ENCODE measurements around the gene MTMR6. TPM values are rescaled to one million over a fixed set of nuclear protein-coding genes. Genes with fewer than 3 reads are reported as not detected.

Gene MTMR6
- total RNA-seq, 2 experiments from 2014 or later: 6.4 to 17.3 TPM

GRCh38 chr13:25233861-25234260 is 53.4 kb downstream of the MTMR6 start:
- no peak for DNase-seq (ENCODE audit: low spot score)
- Histone ChIP-seq H3K9me3 (ENCODE audit: low read length) (no peaks in the 10 kb centered on the region), H2AFZ (ENCODE audit: low read length) (no peak overlapping the region), H3K36me3 (ENCODE audit: insufficient read depth, low read length) (no peaks in the 10 kb centered on the region), H3K27ac (ENCODE audit: low read depth, low read length, poor library complexity, severe bottlenecking) (no peak overlapping the region), H3K9me2 (ENCODE audit: insufficient read depth, low read length) (no peaks in the 10 kb centered on the region), H3K4me3 (ENCODE audit: low read depth, low read length, poor library complexity, severe bottlenecking) (no peak overlapping the region), H4K20me1 (ENCODE audit: insufficient read depth, low read length) (no peaks in the 10 kb centered on the region), H3K4me1 (ENCODE audit: insufficient read depth, low read length, poor library complexity, severe bottlenecking) (peaks cover 12% of the 10 kb centered on the region), H3K79me2 (ENCODE audit: insufficient read depth, low read depth, low read length) (no peaks in the 10 kb centered on the region), H3K4me2 (ENCODE audit: low read length) (no peak overlapping the region)
- no TSS peak for BruUV-seq (replicated peaks)
- intact Hi-C loops (cut with micrococcal nuclease; ENCODE audit: unreplicated experiment): loop anchor here (1.0 kb wide), 1 partner anchor 141 kb away; no protein-coding TSS in a partner anchor
- POLR2A ChIA-PET: interaction anchor here (1.0 kb wide), 1 partner anchor 53 kb away, joined by 3 read pairs; no protein-coding TSS in a partner anchor
- no peak for TF ChIP-seq CTCF (conservative IDR thresholded peaks at IDR 0.05; ENCODE audit: low read length)
- TF ChIP-seq EZH2phosphoT487 (IDR thresholded peaks at IDR 0.05; ENCODE audit: borderline replicate concordance, low read depth, low read length): no peak
- CTCF ChIA-PET (ENCODE audit: unreplicated experiment): no interaction called here

- Histone ChIP-seq H3K9me2 (ENCODE audit: insufficient read depth, low read length) (no peaks in the 10 kb centered on the region), H3K9me3 (ENCODE audit: low read length) (no peaks in the 10 kb centered on the region), H3K4me1 (ENCODE audit: insufficient read depth, low read length, poor library complexity, severe bottlenecking) (peaks cover 12% of the 10 kb centered on the region), H3K4me2 (ENCODE audit: low read length) (no peak overlapping the region), H3K4me3 (ENCODE audit: low read depth, low read length, poor library complexity, severe bottlenecking) (no peak overlapping the region), H3K79me2 (ENCODE audit: insufficient read depth, low read depth, low read length) (no peaks in the 10 kb centered on the region), H2AFZ (ENCODE audit: low read length) (no peak overlapping the region), H3K36me3 (ENCODE audit: insufficient read depth, low read length) (no peaks in the 10 kb centered on the region), H3K27ac (ENCODE audit: low read depth, low read length, poor library complexity, severe bottlenecking) (no peak overlapping the region), H4K20me1 (ENCODE audit: insufficient read depth, low read length) (no peaks in the 10 kb centered on the region)
- ChIA-PET CTCF (ENCODE audit: unreplicated experiment) (no interaction called here), POLR2A (interaction anchor here (1.0 kb wide), 1 partner anchor 54 kb away, joined by 3 read pairs; no protein-coding TSS in a partner anchor)
- intact Hi-C loops (cut with micrococcal nuclease; ENCODE audit: unreplicated experiment): loop anchor here (1.0 kb wide), 1 partner anchor 142 kb away; no protein-coding TSS in a partner anchor
- DNase-seq (ENCODE audit: low spot score): peak; percentile 60
- no peak for TF ChIP-seq EZH2phosphoT487 (IDR thresholded peaks at IDR 0.05; ENCODE audit: borderline replicate concordance, low read depth, low read length)
- peak; percentile 83 for TF ChIP-seq CTCF (conservative IDR thresholded peaks at IDR 0.05; ENCODE audit: low read length)
- no TSS peak for BruUV-seq (replicated peaks)
These were observed 54.3 kb downstream of the MTMR6 start for GRCh38 chr13:25232937-25233515.

GRCh38 chr13:25231517-25231916 is 55.8 kb downstream of the MTMR6 start:
- no peak for DNase-seq (ENCODE audit: low spot score)
- POLR2A ChIA-PET: no interaction called here
- no peak overlapping the region for H2AFZ ChIP-seq (ENCODE audit: low read length)
- H3K36me3 ChIP-seq (ENCODE audit: insufficient read depth, low read length): no peaks in the 10 kb centered on the region
- H4K20me1 ChIP-seq (ENCODE audit: insufficient read depth, low read length): no peaks in the 10 kb centered on the region
- intact Hi-C loops (cut with micrococcal nuclease; ENCODE audit: unreplicated experiment): no loop called here
- H3K4me1 ChIP-seq (ENCODE audit: insufficient read depth, low read length, poor library complexity, severe bottlenecking): peaks cover under 1% of the 10 kb centered on the region
- TF ChIP-seq EZH2phosphoT487 (IDR thresholded peaks at IDR 0.05; ENCODE audit: borderline replicate concordance, low read depth, low read length) (no peak), CTCF (conservative IDR thresholded peaks at IDR 0.05; ENCODE audit: low read length) (no peak)
- CTCF ChIA-PET (ENCODE audit: unreplicated experiment): no interaction called here
- H3K4me3 ChIP-seq (ENCODE audit: low read depth, low read length, poor library complexity, severe bottlenecking): no peak overlapping the region
- H3K79me2 ChIP-seq (ENCODE audit: insufficient read depth, low read depth, low read length): no peaks in the 10 kb centered on the region
- no peaks in the 10 kb centered on the region for H3K9me3 ChIP-seq (ENCODE audit: low read length)
- H3K9me2 ChIP-seq (ENCODE audit: insufficient read depth, low read length): no peaks in the 10 kb centered on the region
- BruUV-seq (replicated peaks): no TSS peak
- H3K4me2 ChIP-seq (ENCODE audit: low read length): no peak overlapping the region
- no peak overlapping the region for H3K27ac ChIP-seq (ENCODE audit: low read depth, low read length, poor library complexity, severe bottlenecking)
